IMR-90 (cell line): Measurements from ENCODE around the gene CNTLN. TPM values are rescaled to one million over a fixed set of nuclear protein-coding genes. Genes with fewer than 3 reads are reported as not detected.

Source experiments
- ATAC-seq: fragments of 200-7000 bp; cut with Tn5 transposase; 2 replicates; pipeline ENCODE4 v1.9.1; 2020; ENCODE audit warnings: low read depth, mild to moderate bottlenecking, moderate library complexity
- BruUV-seq: library from RNA; stranded (reverse); fragments of 400-500 nt; replicated peaks from 2 replicates; lab custom pipeline; 2021; lab: Mats Ljungman, UMichigan
- CTCF ChIA-PET: fragments of 300-600 bp; formaldehyde crosslinking; extraction: SDS; loops from one replicate; lab custom pipeline; 2021; ENCODE audit warnings: antibody characterized with exemption; lab: Yijun Ruan, JAX
- POLR2A ChIA-PET: fragments of 300-600 bp; sonication (Branson Sonifier 250); formaldehyde crosslinking; loops from one replicate; lab custom pipeline; 2022; ENCODE audit warnings: antibody characterized with exemption; ENCODE audit not compliant: unreplicated experiment; lab: Charles Lee
- DNase-seq: peaks from one replicate; pipeline ENCODE4 v3.0.0; 2013
- H2AFZ ChIP-seq: replicated peaks from 2 replicates; pipeline ENCODE3; 2013; ENCODE audit warnings: low read length, mild to moderate bottlenecking; ENCODE audit not compliant: poor library complexity
- H2AK5ac ChIP-seq: 2 replicates; pipeline ENCODE4 v1.6.1; 2013; ENCODE audit warnings: low read depth, low read length, inconsistent platforms
- H2AK9ac ChIP-seq: replicated peaks from 2 replicates; pipeline ENCODE3; 2013; ENCODE audit warnings: mild to moderate bottlenecking, low read depth, low read length, moderate library complexity; ENCODE audit not compliant: poor library complexity
- H2BK120ac ChIP-seq: 2 replicates; pipeline ENCODE4 v1.6.1; 2013; ENCODE audit warnings: low read depth, low read length, inconsistent platforms
- H2BK15ac ChIP-seq: 3 replicates; pipeline ENCODE4 v1.6.1; 2013; ENCODE audit warnings: low read depth, low read length, inconsistent platforms
- H2BK20ac ChIP-seq: 2 replicates; pipeline ENCODE4 v1.6.1; 2013; ENCODE audit warnings: low read depth, mild to moderate bottlenecking, inconsistent platforms, low read length, moderate library complexity
- H2BK5ac ChIP-seq: 2 replicates; pipeline ENCODE4 v1.6.1; 2013; ENCODE audit warnings: mild to moderate bottlenecking, low read depth, low read length, inconsistent platforms; ENCODE audit not compliant: poor library complexity, severe bottlenecking
- H3K14ac ChIP-seq: replicated peaks from 2 replicates; pipeline ENCODE4 v1.6.1; 2013; ENCODE audit warnings: low read depth, low read length, inconsistent platforms
- H3K18ac ChIP-seq: 2 replicates; pipeline ENCODE4 v1.6.1; 2013; ENCODE audit warnings: low read depth, low read length, control low read depth
- H3K23ac ChIP-seq: 2 replicates; pipeline ENCODE4 v1.6.1; 2013; ENCODE audit warnings: low read depth, low read length, inconsistent platforms
- H3K27ac ChIP-seq: 2 replicates; pipeline ENCODE4 v1.5.1; 2013; ENCODE audit warnings: mild to moderate bottlenecking, control low read depth, low read length; ENCODE audit not compliant: insufficient read depth
- H3K27me3 ChIP-seq: 2 replicates; pipeline ENCODE4 v1.6.1; 2013; ENCODE audit warnings: low read length; ENCODE audit not compliant: control insufficient read depth, insufficient read depth
- H3K36me3 ChIP-seq: 2 replicates; pipeline ENCODE4 v1.6.1; 2013; ENCODE audit warnings: low read length, mixed read lengths; ENCODE audit not compliant: control insufficient read depth, insufficient read depth
- H3K4ac ChIP-seq: 2 replicates; pipeline ENCODE4 v1.6.1; 2013; ENCODE audit warnings: low read depth, low read length, inconsistent platforms
- H3K4me1 ChIP-seq: 2 replicates; pipeline ENCODE4 v1.6.1; 2013; ENCODE audit warnings: low read length, mixed read lengths; ENCODE audit not compliant: control insufficient read depth, insufficient read depth
- H3K4me2 ChIP-seq: 2 replicates; pipeline ENCODE4 v1.6.1; 2013; ENCODE audit warnings: low read depth, mild to moderate bottlenecking, control low read depth, low read length, moderate library complexity
- H3K4me3 ChIP-seq: 2 replicates; pipeline ENCODE4 v1.5.1; 2013; ENCODE audit warnings: low read depth, mild to moderate bottlenecking, control low read depth, low read length, moderate library complexity; ENCODE audit not compliant: insufficient read depth
- H3K56ac ChIP-seq: 2 replicates; pipeline ENCODE4 v1.6.1; 2013; ENCODE audit warnings: low read length, inconsistent platforms; ENCODE audit not compliant: insufficient read depth; ENCODE audit errors: extremely low read depth
- H3K79me1 ChIP-seq, 2 experiments: 2 replicates each; pipeline ENCODE4 v1.6.1; 2013; ENCODE audit warnings: low read length in 2 of 2, inconsistent platforms in 1 of 2, low read depth in 1 of 2
- H3K9ac ChIP-seq: 2 replicates; pipeline ENCODE4 v1.6.1; 2013; ENCODE audit warnings: low read depth, low read length, control low read depth
- H3K9me1 ChIP-seq: 2 replicates; pipeline ENCODE4 v1.6.1; 2013; ENCODE audit warnings: low read length, inconsistent platforms; ENCODE audit not compliant: insufficient read depth
- H3K9me3 ChIP-seq: 2 replicates; pipeline ENCODE4 v1.6.1; 2013; ENCODE audit warnings: low read length; ENCODE audit not compliant: control insufficient read depth, insufficient read depth
- H4K20me1 ChIP-seq: 2 replicates; pipeline ENCODE4 v1.6.1; 2013; ENCODE audit warnings: low read length, inconsistent platforms; ENCODE audit not compliant: insufficient read depth
- H4K5ac ChIP-seq: 2 replicates; pipeline ENCODE4 v1.6.1; 2013; ENCODE audit warnings: mild to moderate bottlenecking, low read depth, low read length, control low read depth
- H4K8ac ChIP-seq, 2 experiments: 2 replicates each; pipeline ENCODE4 v1.6.1; 2013; ENCODE audit warnings: low read depth in 2 of 2, low read length in 2 of 2, control low read depth in 1 of 2, inconsistent platforms in 1 of 2
- H4K91ac ChIP-seq: 2 replicates; pipeline ENCODE4 v1.6.1; 2013; ENCODE audit warnings: low read depth, low read length, inconsistent platforms; ENCODE audit not compliant: insufficient read depth
- CHD1 ChIP-seq: IDR thresholded peaks from 2 replicates; pipeline ENCODE4 v1.6.1; 2012; ENCODE audit warnings: low read depth, low read length, improper control_type of control experiment
- FOS ChIP-seq: fragments of 150-350 bp; IDR thresholded peaks from 2 replicates; pipeline ENCODE4 v1.6.1; 2016; ENCODE audit warnings: low read depth, low read length
- MAFK ChIP-seq: IDR thresholded peaks from 2 replicates; pipeline ENCODE4 v1.6.1; 2012; ENCODE audit warnings: low read depth, low read length, improper control_type of control experiment
- MXI1 ChIP-seq: IDR thresholded peaks from 2 replicates; pipeline ENCODE4 v1.6.1; 2012; ENCODE audit warnings: low read depth, mild to moderate bottlenecking, low read length, moderate library complexity, borderline replicate concordance
- NFE2L2 ChIP-seq: fragments of 150-350 bp; IDR thresholded peaks from 2 replicates; pipeline ENCODE4 v1.6.1; 2016; ENCODE audit warnings: low read depth, mild to moderate bottlenecking, low read length
- POLR2A ChIP-seq: IDR thresholded peaks from 2 replicates; pipeline ENCODE4 v1.6.1; 2012; ENCODE audit warnings: mild to moderate bottlenecking, low read depth, low read length
- SMC3 ChIP-seq: fragments of 150-350 bp; IDR thresholded peaks from 2 replicates; pipeline ENCODE4 v1.6.1; 2016; ENCODE audit warnings: low read depth, mild to moderate bottlenecking, antibody characterized with exemption, low read length, moderate library complexity
- WGBS, 2 experiments: methylation state at CpG; one replicate each; pipeline versions ENCODE4 v1.1.5 to v1.1.7; 2013; ENCODE audit warnings: missing lambda C conversion rate in 2 of 2; ENCODE audit not compliant: insufficient read length in 1 of 2; ENCODE audit errors: extremely low coverage in 2 of 2; 5-methylcytosine and 5-hydroxymethylcytosine counted together
- dilution Hi-C: fragments of 300-500 bp; cut with HindIII; formaldehyde crosslinking; loops from one replicate; pipeline ENCODE4 v1.14.3; 2018; ENCODE audit warnings: low sequenced_read_pairs; ENCODE audit not compliant: unreplicated experiment
- in situ Hi-C: fragments of 300-500 bp; cut with MboI; formaldehyde crosslinking; loops from 3 replicates; pipeline ENCODE4 v1.14.3; 2019; ENCODE audit warnings: low sequenced_read_pairs, inconsistent platforms, mixed read lengths
- intact Hi-C: fragments of 100-400 bp; cut with micrococcal nuclease; formaldehyde crosslinking; loops from 2 replicates; pipeline ENCODE4 v1.10.0; 2022
- polyA plus RNA-seq, 3 experiments: library from polyadenylated mRNA; depleted of rRNA; stranded (reverse); fragments of >200 nt; gene quantifications; 2 replicates each; pipeline ENCODE4 v1.2.3, GENCODE V29; 2012; ENCODE audit warnings: low replicate concordance in 1 of 3
- total RNA-seq: library from RNA; depleted of rRNA; stranded (reverse); fragments of >200 nt; gene quantifications from 2 replicates; pipeline ENCODE4 v1.2.3, GENCODE V29; 2012
- TF ChIP-seq, protein P1 (sequence below): fragments of 150-350 bp; IDR thresholded peaks from 2 replicates; pipeline ENCODE4 v1.6.1; 2016; ENCODE audit warnings: low read depth, mild to moderate bottlenecking, low read length, moderate library complexity, borderline replicate concordance
- TF ChIP-seq, protein P2 (sequence below): conservative IDR thresholded peaks from 2 replicates; pipeline ENCODE4 v1.5.1; 2012; ENCODE audit warnings: mild to moderate bottlenecking, low read depth, low read length, improper control_type of control experiment

The CNTLN gene
- total and polyA plus RNA-seq, 2 of the 4 experiments (the other 2 are of a cell fraction) = 3.8 to 5.9 TPM

DNA sequence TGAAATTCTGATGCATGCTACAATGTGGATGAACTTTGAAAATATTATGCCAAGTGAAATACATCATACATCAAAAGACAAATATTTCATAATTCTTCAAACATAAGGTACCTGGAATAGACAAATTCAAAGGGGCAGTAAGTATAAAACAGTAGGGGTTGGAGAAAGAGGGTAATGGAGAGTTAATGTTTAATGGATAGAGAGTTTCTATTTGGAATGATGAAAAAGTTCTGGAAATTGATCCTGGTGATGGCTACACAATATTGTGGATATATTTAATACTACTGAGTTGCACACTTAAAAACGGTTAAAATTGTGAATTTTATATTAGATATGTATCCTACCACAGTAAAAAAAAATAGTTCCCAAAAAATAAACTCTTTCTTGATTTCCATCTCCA, 14.6 kb upstream of the CNTLN start:
- Histone ChIP-seq H3K9ac (no peak overlapping the region), H2BK20ac (no peak overlapping the region), H3K4me2 (no peak overlapping the region), H3K4me3 (no peak overlapping the region), H3K79me1 (no peaks in the 10 kb centered on the region), H2AK5ac (no peak overlapping the region), H4K5ac (no peak overlapping the region), H3K4me1 (no peaks in the 10 kb centered on the region), H2AK9ac (no peak overlapping the region), H3K27ac (no peak overlapping the region), H2BK15ac (no peak overlapping the region), H4K91ac (no peak overlapping the region), H3K18ac (no peak overlapping the region), H3K27me3 (peaks cover 2% of the 10 kb centered on the region), H3K9me3 (no peaks in the 10 kb centered on the region), H3K23ac (no peak overlapping the region), H2AFZ (no peak overlapping the region), H2BK120ac (no peak overlapping the region), H3K4ac (no peak overlapping the region), H3K9me1 (no peaks in the 10 kb centered on the region), H4K8ac (no peak overlapping the region), H4K20me1 (no peaks in the 10 kb centered on the region), H3K14ac (no peak overlapping the region), H3K36me3 (no peaks in the 10 kb centered on the region), H3K56ac (no peak overlapping the region), H2BK5ac (no peak overlapping the region)
- BruUV-seq = no TSS peak
- ChIA-PET POLR2A (no interaction called here), CTCF (no interaction called here)
- in situ Hi-C loops = loop anchor here (25.0 kb wide), 1 partner anchor 342 kb away; no protein-coding TSS in a partner anchor
- DNase-seq = no peak
- dilution Hi-C loops = no loop called here
- no CpG with 5 or more reads among the region's 1 CpG for WGBS, 2 experiments
- ATAC-seq = no peak
- intact Hi-C loops = no loop called here
- TF ChIP-seq MAFK = no peak
- no peak for TF ChIP-seq FOS
- TF ChIP-seq, protein P1, sequence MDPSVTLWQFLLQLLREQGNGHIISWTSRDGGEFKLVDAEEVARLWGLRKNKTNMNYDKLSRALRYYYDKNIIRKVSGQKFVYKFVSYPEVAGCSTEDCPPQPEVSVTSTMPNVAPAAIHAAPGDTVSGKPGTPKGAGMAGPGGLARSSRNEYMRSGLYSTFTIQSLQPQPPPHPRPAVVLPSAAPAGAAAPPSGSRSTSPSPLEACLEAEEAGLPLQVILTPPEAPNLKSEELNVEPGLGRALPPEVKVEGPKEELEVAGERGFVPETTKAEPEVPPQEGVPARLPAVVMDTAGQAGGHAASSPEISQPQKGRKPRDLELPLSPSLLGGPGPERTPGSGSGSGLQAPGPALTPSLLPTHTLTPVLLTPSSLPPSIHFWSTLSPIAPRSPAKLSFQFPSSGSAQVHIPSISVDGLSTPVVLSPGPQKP = no peak
- TF ChIP-seq NFE2L2 = no peak
- no peak for TF ChIP-seq SMC3
- TF ChIP-seq CHD1 = no peak
- TF ChIP-seq POLR2A = no peak
- no peak for TF ChIP-seq MXI1
- TF ChIP-seq, protein P2, sequence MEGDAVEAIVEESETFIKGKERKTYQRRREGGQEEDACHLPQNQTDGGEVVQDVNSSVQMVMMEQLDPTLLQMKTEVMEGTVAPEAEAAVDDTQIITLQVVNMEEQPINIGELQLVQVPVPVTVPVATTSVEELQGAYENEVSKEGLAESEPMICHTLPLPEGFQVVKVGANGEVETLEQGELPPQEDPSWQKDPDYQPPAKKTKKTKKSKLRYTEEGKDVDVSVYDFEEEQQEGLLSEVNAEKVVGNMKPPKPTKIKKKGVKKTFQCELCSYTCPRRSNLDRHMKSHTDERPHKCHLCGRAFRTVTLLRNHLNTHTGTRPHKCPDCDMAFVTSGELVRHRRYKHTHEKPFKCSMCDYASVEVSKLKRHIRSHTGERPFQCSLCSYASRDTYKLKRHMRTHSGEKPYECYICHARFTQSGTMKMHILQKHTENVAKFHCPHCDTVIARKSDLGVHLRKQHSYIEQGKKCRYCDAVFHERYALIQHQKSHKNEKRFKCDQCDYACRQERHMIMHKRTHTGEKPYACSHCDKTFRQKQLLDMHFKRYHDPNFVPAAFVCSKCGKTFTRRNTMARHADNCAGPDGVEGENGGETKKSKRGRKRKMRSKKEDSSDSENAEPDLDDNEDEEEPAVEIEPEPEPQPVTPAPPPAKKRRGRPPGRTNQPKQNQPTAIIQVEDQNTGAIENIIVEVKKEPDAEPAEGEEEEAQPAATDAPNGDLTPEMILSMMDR = no peak
